Cardiac septum (tissue), 1 donor: ENCODE data around the gene PUM1. TPM values are rescaled to one million over a fixed set of nuclear protein-coding genes. Genes with fewer than 3 reads are reported as not detected.

Experiments
- DNase-seq: peaks from one replicate; pipeline ENCODE4 v3.0.0-alpha.2; 2020; ENCODE audit warnings: low spot score
- intact Hi-C: fragments of 100-400 bp; cut with DNase I; formaldehyde crosslinking; loops from one replicate; pipeline ENCODE4 v1.14.0; 2022
- total RNA-seq: library from RNA; stranded (reverse); fragmentation: NEBNext Ultra II Directional; extraction: Animal tissue kit (Norgen Biotek cat#: 25700); gene quantifications from one replicate; pipeline ENCODE4 v1.2.1, GENCODE V29; 2021
- donor health status: DM: no; HTN: no; CAD: no.

Gene PUM1
- total RNA-seq, 1 donor from 2014 or later, result 83.7 TPM

GRCh38 chr1:31005617-31006166 is 59.8 kb downstream of the PUM1 start:
- DNase-seq, result no peak
- intact Hi-C loops, result no loop called here

DNA sequence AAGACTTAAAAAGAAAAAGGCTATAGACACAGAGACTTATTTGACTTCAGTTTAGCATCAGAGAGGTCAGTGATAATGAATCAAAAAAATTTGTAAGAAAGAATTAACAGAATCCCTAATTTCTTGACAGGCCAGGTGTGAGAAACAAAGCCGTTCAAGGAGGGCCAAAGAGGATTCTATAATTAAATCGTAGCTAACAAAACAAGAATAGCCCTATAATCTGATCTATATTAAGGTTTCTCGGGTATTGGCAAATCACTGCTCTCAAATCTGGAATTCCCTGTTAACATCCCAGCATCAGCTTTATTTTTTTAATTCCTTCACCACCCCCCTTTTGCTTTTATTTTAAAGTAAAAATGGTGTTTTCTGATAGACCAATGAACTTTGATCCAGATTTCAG is 60.3 kb downstream of the PUM1 start:
- intact Hi-C loops, result no loop called here
- no peak for DNase-seq

GRCh38 chr1:31004231-31004621 is 61.3 kb downstream of the PUM1 start:
- intact Hi-C loops, result no loop called here
- DNase-seq, result no peak

DNA sequence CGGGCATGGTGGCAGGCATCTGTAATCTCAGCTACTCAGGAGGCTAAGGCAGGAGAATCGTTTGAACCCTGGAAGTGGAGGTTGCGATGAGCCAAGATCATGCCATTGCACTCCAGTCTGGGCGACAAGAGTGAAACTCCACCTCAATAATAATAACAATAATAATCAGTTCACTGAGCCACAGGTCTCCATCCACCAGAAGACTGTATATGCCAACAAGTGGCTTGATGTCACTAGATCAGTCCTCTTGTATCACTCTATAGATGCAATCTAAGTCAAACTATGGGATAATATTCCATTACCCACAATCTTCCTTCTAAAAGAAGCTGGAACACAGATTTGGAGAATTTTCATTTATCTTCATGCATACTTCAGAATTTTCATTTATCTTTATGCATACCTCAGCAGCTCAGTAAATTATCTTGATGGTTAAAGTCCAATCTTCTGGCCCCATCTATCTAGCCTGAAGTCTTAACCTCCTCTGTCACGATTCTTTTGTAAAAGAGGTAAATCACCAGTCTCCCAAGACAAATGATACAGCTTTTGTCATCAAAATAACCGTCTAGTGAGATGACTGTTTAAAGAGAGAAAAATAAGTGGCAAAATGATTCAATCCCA is 61.8 kb downstream of the PUM1 start:
- DNase-seq, result no peak
- intact Hi-C loops, result no loop called here

DNA sequence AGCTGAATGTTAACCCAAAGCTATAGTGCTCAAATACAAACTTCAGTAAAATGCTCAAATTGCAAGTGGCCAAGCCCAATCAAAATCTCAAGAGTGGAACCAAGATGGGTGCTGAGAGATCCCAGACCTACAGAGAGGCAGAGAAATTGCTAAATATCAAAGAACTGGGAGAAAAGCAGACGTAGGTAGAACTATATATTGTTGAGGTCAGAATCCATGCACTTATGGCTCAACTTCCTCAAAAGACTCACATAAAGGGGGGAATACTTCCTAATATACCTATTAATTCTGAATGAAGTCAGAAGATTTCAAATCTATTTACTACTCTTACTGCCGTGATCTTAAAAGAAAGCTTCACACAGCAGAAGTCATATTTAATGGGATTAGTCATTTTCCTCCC is 65.2 kb downstream of the PUM1 start:
- DNase-seq, result no peak
- intact Hi-C loops, result no loop called here

GRCh38 chr1:30998887-30999286 is 66.6 kb downstream of the PUM1 start:
- intact Hi-C loops, result no loop called here

DNA sequence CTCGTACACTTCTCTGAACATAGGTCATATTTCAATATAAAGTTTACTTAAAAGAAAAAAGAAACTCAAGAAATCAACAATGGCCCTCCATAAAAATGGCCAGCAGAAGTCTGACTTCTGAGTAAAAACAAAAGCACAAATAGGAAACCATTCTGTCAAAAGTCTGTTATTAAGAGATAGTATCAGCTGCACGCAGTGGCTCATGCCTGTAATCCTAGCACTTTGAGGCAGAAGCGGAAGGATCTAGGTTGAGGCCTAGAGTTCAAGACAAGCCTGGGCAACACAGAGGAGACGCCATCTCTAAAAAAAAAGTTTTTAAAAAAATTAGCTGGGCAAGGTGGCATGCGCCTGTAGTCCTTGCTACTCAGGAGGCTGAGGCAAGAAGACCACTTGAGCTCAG is 67.3 kb downstream of the PUM1 start:
- intact Hi-C loops, result no loop called here
- DNase-seq, result no peak

More at GRCh38 chr1:30998887-30999286, 66.6 kb downstream of the PUM1 start:
- DNase-seq, result no peak

DNA sequence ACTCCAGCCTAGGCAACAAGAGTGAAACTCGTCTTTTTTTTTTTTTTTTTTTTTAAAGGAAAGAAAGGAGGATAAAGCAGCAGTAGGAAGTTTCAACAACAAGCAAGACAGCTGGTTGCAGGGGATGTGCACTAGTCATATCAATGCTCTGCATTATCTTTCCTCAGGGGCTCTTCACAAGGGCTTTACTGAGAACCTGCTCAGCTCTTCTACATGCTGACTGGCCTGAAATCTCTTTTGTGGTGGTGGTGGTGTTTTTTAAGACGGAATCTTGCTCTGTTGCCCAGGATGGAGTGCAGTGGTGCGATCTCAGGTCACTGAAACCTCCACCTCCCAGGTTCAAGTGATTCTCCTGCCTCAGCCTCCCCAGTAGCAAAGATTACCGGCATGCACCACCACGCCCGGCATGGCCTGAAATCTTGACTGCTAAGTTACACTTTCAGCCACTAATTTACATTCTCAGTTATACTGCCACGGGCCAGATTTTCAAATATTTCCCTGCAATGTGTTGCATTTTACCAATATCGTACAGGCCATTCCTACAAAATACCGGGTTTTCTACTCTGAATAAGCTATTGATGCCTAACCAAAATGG is 68.0 kb downstream of the PUM1 start:
- no peak for DNase-seq
- intact Hi-C loops, result no loop called here

GRCh38 chr1:30995990-30996612 is 69.4 kb downstream of the PUM1 start:
- no peak for DNase-seq

GRCh38 chr1:30991862-30992606 is 73.5 kb downstream of the PUM1 start:
- intact Hi-C loops, result no loop called here

More at GRCh38 chr1:30995990-30996612, 69.4 kb downstream of the PUM1 start:
- intact Hi-C loops, result no loop called here

GRCh38 chr1:30990591-30990990 is 74.9 kb downstream of the PUM1 start:
- intact Hi-C loops, result no loop called here
- no peak for DNase-seq

More at GRCh38 chr1:30991862-30992606, 73.5 kb downstream of the PUM1 start:
- DNase-seq, result no peak

GRCh38 chr1:30988045-30988444 is 77.5 kb downstream of the PUM1 start:
- intact Hi-C loops, result no loop called here
- DNase-seq, result no peak

DNA sequence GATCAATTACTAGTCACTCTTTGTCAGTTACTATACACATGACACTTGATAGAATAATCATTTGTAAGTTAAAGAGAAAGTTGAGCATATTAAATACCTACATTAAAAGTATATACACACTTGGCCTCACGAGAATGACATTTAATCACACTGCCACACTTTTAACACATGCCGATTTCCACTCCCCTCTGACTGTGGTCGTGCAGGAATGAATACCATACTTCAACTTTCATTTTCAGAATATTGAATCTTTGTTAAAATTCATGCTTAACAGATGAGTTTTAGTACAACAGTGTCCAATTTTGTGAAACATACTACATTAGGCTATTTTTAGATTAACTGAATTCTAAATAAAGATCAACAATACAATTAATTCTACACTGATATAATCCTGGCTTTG is 78.8 kb downstream of the PUM1 start:
- intact Hi-C loops, result no loop called here
- no peak for DNase-seq

DNA sequence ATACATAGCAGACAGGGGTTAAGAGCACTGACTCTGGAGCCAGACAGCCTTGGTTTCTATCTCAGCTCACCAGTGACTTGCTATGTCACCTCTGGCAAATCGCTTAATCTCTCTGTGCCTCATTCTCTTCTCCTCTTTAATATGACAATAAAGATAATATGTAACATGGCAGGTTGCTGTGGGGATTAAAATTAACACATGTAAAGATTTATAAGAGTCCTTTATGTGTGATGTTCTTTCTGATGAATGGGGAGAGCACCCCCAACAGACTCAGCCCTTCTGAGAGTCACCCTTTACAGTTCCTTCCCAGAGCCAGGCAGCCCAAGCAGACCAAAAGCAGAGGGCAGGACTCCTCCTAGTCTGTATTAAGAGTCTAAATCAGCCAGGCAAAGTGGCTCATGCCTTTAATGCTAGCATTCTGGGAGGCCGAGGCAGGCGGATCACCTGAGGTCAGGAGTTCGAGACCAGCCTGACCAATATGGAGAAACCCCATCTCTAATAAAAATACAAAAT is 80.5 kb downstream of the PUM1 start:
- no peak for DNase-seq
- intact Hi-C loops, result no loop called here

- intact Hi-C loops, result no loop called here
- no peak for DNase-seq
Observed at GRCh38 chr1:30984165-30984889, 81.2 kb downstream of the PUM1 start.

GRCh38 chr1:30982937-30983336 is 82.6 kb downstream of the PUM1 start:
- intact Hi-C loops, result no loop called here
- no peak for DNase-seq

DNA sequence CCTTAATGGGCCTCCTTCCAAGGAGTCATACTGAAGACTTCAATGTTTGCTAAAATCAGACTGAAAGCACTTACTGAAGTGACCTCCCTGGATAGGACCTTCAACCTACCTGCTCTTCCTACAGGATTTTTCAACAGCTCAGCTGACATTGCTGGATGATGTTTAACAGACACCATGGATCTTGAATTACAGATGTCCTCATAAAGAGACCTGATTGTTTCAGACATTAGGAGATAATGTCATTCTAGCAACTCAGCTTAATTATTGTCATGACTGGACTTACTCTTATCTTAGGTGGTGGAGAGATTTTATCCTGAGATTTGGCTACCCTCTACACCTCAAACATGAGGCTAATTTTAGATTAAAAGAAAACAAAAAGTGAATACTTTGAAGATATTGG is 83.1 kb downstream of the PUM1 start:
- DNase-seq, result no peak
- intact Hi-C loops, result no loop called here

DNA sequence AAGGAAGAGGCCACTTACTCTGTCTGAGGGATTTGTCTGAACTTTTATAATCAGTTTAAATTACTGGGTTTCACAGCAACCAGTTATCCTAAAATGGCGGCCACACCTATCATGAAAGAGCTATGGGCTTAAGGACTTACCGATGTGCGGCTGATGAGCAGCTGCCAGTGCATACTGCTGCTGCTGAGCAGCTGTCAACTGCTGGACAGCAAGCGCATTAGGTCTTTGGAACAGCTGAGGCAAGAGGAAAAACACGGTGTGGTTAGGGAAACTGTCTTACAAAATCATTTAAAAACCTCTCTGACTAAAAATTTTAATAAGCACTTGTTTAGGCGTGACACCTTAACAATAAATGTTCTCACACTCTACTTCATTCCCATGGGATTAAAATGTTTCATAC is 84.3 kb downstream of the PUM1 start:
- intact Hi-C loops, result no loop called here
- DNase-seq, result no peak

DNA sequence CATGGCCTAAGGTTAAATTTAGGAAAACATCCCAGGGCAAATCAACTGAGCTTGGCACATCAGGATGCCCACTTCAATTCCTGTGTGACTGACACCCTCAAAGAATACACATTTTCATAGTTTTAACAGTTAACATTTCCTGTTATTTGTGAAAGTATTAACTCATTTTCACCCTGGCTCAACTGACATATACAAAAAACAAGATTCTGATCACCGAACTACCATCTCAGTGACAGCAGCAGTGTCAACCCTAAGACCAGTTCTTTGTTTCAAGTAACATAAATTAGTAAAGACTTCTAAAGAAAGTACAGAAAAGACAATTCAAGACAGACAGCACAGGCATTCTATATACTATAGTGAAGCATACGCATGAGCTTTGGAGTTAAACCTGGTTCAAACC is 88.0 kb downstream of the PUM1 start:
- DNase-seq, result no peak
- intact Hi-C loops, result no loop called here
